NCI-H2227 (cell line): ENCODE data around the gene USP40.
A peak's percentile ranks its signal among the peaks of the same experiment; 100 is the strongest.

Experiments used
- DNase-seq: peaks from one replicate; lab custom pipeline; 2025; ENCODE audit not compliant: unreplicated experiment; lab: John Stamatoyannopoulos, UW

Gene USP40

GRCh38 chr2:233448220-233448559 is 118.4 kb downstream of the USP40 start:
- no peak for DNase-seq

DNA sequence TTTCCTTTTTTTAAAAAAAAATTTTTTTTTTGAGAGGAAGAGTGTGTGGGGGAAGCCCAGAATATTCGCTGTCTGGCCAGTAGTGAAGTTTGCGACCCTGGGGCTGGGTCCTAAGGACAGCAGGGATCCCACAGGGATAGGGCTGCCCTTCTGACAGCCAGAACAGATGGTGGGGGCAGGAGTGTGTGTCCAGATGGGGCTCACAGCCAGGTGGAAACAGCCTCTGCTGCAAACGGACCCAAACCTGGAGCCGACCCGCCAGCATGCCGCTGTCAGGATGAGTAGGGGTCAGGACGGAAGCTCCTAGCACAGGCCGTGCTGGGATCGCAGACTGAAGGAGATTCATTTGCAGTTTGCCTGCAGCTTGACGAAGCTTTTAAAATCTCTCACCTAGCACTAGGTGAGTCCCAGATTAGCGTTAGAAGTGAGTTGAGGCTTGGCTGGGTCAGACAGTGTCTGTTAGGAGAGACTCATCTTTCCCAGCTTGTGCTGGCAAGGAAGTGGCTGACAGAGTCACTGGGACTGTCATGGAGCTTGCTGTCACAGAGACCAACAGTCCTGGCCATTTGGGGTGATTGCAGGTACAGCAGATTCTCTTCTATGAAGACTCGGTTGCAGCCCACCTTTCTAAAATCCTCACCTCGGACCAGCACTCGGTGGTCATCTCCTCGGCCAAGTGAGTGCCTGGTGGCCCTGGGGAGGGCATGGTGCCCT is 118.9 kb downstream of the USP40 start:
- DNase-seq, result no peak

DNA sequence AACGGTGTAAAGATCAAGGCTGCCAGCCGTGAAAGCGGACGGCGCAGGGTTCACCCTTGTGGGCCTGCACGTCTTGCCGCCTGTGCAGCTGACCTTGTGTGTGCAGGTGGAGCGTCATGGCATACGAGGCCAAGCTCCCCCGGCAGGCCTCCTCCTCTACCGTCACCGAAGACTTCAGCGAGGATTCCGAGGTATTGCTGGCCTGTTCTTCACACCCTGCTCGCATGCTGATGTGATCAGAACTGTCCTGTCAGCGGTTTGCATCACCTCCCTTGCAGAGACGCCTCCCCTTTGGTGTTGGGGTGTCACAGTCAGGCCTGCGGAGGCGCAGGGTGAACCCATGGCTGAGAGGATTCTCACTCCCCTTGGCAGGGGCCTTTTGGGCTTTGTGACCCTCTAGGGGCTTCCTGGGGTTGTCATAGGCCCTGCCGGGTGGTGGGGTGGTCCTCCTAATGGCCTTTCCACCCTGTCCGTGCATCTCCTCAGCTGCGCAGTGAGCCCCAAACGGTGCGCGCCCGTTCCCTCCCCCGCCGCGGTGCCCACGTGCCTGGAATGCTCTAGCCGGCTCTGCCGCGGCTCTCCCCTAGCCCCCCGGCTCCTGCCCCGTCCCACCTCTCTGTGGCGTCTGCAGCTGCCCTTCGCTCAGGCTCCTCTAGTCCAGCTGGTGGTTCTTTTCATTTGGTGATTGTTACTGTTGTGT is 119.8 kb downstream of the USP40 start:
- no peak for DNase-seq

DNA sequence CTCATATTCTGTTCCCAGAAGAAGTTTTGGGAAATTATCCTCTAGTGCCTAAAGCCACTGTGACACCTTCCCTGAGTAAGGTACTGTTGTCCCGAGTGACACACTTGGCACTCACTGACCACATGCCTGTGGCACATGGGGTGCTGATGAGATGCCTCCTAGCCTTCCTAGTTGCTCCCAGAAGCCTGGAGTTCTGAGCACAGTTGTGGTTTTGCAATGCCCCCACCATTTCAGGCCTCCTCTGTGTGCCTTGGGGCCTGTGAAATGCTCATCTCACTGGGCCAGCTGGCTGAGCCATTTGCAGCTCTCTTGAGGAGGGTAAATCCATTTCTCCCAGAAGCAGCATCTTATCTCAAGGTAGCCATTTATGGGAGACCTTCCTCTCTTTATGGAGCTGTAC is 120.5 kb downstream of the USP40 start:
- no peak for DNase-seq

GRCh38 chr2:233445152-233445830 is 121.3 kb downstream of the USP40 start:
- no peak for DNase-seq

- no peak for DNase-seq
These were observed 122.1 kb downstream of the USP40 start for GRCh38 chr2:233444501-233444900.

DNA sequence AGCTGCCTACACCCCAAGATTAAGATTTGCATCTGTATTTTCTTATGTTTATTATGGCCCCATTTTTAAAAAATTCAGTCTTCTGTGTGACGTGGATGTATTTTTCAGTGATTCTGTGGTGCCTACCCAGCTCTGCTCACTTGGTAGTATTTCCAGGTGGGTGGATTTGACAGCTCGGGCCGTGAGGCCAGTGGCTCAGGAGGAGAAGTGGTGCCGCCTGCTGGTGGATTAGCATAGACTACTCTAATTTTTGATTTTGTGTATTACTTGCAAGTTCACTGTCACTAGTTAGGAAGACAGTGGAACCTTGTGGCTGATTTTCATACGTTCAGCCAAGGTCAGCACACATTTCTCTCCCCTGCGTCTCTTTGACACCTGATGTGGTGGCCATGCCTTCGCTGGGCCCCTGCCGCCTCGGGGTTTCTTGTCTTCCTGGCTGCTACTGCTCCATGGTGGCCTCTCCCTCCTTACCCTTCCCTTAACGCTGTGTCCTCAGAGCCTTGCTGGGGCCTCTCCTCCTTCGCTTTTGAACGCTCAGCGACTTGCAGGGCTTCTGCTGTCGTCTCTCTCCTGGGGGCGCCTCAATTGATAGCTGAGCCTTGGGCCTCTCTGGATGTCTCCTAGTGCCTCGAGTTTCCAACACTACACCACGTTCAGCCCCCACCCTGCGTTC is 122.9 kb downstream of the USP40 start:
- DNase-seq, result peak; percentile 77

- no peak for DNase-seq
These were observed 124.6 kb downstream of the USP40 start for GRCh38 chr2:233442028-233442310.

DNA sequence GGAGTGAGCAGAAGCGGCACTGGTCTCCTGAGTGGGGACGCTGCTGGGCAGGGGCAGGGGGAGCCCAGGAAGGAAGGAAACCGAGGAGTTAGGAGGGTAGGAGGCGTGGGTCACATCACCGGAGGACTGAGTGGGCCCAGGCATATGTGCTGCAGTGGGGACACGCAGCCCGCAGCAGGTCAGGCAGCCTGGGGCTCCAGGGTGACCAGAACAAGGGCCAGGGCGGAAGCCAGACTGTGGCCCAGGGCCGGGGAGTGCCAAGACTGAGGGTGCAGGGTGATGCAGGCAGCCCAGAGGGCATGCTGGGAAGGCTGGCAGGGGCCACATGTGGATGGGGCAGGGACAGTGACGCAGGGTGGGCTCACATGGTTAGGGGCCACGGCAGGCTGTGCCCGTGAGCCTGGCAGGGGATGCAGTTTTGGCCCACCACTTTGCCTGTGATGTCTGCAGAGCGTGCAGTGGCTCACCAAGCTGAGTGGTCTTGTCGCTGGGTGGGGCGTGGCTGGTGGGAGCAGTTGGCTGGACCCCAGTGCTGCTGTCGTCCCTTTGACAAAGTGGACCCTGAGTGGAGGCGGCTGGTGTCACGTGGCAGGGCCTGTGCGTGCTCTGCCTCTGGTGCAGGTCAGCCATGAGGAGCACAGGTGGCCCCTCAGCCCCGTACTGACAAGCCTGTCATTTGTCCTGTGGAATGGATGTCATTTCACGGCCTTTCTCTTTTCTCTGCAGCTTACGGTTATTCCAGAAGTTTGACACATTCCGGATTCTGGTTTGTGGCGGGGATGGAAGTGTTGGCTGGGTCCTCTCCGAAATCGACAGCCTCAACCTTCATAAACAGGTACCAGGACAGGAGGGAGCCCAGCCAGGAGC is 125.2 kb downstream of the USP40 start:
- DNase-seq, result no peak

GRCh38 chr2:233440714-233441113 is 125.9 kb downstream of the USP40 start:
- no peak for DNase-seq

DNA sequence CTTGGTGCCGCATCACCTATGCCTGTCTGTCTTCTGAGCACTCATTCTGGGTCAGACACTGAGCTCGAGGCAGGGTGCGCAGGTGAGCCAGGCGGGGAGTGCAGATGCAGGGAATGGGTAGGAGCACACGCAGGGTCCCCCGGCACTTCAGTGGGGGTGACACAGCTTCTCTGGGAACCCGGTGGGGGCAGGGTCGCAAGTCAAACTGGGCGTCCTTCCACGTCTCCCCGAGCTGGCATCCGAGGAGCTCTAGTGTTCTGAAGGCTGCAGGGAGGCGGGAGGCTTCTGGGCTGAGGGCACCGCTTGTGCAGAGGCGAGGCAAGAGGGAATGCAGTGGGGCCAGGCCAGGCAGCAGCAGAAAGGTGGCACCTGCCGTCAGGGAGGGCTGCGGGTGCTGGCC is 126.3 kb downstream of the USP40 start:
- no peak for DNase-seq

GRCh38 chr2:233439191-233439590 is 127.4 kb downstream of the USP40 start:
- no peak for DNase-seq

DNA sequence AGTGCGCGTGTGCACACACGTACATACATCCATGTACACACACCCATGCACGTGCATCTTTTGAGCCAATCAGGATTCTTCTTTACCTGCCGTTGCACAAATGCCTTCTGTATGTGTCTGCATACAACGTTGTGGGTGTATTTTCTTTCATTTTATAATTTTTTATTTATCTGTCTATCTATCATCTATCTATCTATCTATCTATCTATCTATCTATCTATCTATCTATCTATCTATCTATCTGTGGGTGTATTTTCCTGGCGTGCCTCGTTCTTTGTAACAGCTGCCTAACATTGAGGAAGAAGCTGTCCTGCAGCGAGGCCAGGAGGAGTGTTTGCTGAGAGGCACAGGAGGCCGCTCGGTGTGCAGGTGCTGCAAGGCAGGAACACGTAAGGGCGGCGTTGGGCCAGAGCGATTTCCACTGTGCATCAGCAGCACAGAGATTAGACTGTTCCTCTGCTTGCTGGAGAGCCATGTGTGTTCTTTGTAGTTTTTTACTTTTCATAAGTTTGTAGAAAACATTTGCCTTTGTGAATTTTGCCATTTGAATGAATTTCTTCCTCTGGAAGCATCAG is 127.9 kb downstream of the USP40 start:
- DNase-seq, result no peak

DNA sequence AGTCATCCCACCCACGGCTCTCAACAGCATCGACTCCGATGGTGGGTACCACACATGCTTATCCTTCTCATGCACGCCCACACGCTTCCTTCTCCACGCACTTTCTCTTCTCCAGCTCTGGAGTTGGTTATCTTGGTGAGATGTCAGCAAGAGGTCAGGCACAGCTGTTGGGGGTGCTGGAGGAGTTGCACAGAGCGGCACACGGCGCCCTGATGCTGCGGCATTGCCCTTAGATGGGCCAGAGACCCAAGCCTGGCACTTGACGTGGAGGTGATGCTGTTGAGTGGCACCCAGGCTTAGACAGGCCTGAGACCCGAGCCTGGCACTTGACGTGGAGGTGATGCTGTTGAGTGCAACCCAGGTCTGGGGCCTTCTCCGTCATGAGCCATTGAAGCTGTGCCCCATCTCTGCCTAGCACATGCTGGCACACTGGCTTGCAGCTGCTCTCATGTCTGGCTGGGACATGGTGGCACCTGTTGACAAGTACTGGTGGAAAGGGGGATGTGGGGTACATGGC is 129.1 kb downstream of the USP40 start:
- no peak for DNase-seq

DNA sequence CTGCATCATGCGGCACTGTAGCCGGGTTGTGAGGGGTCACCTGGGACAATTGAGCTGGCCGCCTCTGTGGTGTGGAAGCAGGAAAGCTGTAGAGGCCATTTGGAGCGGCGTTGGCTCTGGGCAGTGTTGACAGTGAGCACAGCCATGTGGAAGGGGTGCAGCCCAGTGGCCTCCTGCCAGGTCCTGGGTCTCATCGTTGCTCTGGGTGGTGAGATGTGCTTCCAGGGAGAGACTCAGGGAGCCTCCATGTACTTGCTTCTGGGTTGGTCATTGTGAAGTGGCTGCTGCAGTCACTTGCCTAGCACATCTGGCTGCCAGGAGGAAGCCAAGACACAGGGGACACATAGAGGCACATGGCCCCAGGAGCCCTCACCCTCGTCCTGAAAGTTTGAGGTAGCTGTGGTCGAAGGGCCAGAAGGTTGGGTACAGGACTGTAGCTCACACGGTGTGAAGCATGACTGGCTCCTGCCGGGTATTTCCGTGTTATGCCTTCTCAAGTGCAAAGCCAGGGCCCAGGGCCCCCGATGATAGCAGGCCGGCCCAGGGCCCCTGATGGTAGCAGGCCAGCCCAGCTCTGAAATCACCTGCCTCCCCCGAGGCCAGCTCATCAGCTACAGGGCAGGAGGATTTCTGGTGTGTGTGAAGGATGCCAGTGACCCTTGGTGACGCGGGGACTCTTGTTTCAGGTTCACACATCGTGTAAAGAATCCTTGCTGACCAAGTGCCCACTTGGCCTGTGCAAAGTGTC is 129.7 kb downstream of the USP40 start:
- DNase-seq, result no peak

GRCh38 chr2:233436191-233436581 is 130.4 kb downstream of the USP40 start:
- DNase-seq, result no peak

DNA sequence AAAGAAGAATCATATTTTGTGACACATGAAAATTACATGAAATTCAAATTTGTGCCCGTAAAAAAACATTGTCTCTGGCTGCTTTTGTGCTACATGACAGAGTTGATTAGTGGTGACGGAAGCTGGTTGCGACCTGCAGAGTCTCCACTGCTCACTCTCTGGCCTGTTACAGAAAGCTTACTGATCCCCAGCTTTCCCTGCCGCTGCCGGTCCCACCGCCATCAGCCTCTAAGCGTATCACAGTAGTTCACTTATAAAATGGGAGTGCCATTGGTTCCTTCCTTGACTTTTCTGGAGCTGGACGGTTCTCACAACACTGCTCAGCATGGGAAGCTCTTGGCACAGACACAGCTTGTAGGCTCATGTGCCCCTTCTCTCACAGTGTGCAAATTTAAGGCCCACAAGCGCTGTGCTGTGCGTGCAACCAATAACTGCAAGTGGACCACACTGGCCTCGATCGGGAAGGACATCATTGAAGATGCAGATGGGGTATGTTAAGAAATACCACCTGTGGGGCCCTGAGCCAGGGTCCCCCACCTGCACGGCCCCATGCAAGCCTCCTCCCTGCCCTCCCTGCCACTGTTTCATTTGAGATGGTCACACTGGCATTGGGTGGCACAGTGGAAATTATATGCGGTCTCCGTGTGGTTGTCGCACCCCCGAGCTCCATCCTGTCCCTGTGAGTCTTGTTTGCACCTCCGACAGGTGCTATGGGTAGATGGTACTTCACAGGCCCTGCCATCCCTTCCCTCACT is 131.0 kb downstream of the USP40 start:
- DNase-seq, result no peak

DNA sequence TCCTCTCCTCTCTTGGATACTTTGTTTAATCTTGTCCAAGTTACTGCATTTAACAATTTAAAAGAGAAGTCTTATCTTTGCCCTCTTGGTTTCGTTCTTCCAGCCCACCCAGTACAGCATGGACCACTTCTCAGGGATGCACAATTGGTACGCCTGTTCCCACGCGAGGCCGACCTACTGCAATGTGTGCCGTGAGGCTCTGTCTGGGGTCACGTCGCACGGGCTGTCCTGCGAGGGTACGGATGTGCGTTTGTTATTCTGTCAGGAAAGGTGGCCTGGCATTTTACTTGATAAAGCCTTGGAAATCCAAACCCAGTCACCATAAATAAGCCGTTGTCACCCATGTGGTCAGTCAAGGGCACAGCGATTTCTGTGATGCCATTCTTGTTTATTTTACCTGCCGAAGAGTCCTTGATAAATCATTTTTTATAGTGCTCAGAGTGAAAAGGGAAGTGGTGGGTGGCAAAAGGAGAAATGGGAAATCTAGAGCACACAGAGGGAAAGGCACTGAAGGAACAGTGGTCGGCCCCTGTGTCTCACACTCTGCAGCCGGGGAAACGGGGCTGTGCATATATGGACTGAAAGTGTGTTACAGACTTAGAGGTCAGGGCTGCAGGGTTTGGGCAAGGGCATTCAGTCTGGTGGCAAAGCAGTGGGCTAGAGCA is 131.8 kb downstream of the USP40 start:
- DNase-seq, result no peak

DNA sequence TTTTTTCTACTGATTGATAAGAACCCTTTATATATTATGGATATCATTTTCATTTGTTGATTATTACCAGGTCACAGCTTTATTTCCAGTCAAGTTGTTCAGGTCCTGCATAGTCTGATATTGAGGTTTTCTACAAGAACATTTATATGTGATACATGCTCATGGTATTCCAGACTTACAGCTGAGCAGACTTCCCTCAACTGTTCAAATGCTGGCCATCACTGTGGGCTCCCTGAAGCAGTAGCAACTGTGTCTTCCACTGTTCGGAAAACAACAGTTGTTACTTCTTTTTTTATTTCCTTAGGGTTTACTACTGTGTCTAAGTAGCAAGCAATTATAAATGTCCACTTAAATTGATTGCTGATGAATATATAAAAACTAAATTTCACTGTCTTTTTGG is 132.8 kb downstream of the USP40 start:
- DNase-seq, result no peak
